Activated CD4-positive, alpha-beta T cell treated with anti-CD3 and anti-CD28 coated beads, Interleukin-2, amount 10 ng/mL, durations not matched to agents 24 days and 14 days (primary cell): ENCODE results near the gene CACNA1C. TPM values are rescaled to one million over a fixed set of nuclear protein-coding genes. Genes with fewer than 3 reads are reported as not detected.

ENCODE experiments used
- DNase-seq: peaks from one replicate; pipeline ENCODE4 v3.0.0; 2022
- H3K27ac Mint-ChIP-seq: one replicate; pipeline ENCODE4 v1.8.0; 2022; ENCODE audit warnings: mild to moderate bottlenecking, mixed read lengths
- H3K27me3 Mint-ChIP-seq: one replicate; pipeline ENCODE4 v1.8.0; 2022; ENCODE audit warnings: mixed read lengths
- H3K36me3 Mint-ChIP-seq: one replicate; pipeline ENCODE4 v1.8.0; 2022; ENCODE audit warnings: low read depth, mild to moderate bottlenecking, mixed read lengths
- H3K4me1 Mint-ChIP-seq: one replicate; pipeline ENCODE4 v1.8.0; 2021; ENCODE audit warnings: mixed read lengths
- H3K4me3 Mint-ChIP-seq: one replicate; pipeline ENCODE4 v1.8.0; 2022; ENCODE audit warnings: mild to moderate bottlenecking, moderate library complexity, mixed read lengths
- H3K9me3 Mint-ChIP-seq: one replicate; pipeline ENCODE4 v1.8.0; 2021; ENCODE audit warnings: mixed read lengths
- intact Hi-C: fragments of 100-400 bp; cut with micrococcal nuclease; formaldehyde crosslinking; loops from one replicate; pipeline ENCODE4 v1.15.1; 2023
- total RNA-seq: library from RNA; stranded (reverse); gene quantifications from 2 replicates; pipeline ENCODE4 v1.2.3, GENCODE V29; 2022

CACNA1C gene
- total RNA-seq, 1 donor from 2014 or later, result 0.07 TPM

DNA sequence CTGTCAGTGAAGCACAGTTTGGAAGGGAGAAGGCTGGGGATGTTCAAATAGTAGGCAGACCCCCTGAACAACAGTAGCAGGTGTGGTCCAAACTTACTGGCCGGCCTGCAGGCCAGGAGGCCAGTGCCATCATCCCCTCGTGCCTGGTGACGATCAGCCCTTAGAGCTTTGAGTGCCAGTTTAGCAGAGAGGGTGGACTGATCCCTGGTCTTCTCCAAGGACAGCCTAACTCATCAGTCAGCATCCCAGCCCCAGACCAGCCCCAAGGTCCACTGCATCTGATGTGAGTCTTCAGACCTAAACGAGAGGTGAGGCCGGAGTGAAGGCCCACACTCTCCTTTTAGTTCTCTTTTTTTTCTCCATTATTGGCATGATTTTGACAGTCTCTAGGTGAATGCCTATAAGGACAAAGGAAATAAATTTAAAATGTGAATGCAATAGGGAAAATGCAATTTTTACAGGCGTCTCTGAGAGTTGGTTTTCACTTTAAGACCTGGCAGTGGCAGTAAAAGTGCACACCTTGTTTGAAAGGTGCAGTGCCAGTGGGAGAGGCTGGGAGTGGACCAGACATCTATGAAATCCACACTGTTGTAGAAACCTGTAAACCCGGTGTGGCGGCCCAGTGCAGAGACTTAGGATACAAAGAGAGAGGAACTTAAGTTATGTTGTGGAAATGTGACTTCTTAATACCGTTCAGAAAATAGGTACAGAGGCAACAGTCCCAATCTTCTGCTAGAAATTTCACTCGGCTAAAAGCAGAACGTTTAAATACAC, 311.2 kb downstream of the CACNA1C start:
- H3K36me3 Mint-ChIP-seq, result peaks cover 3% of the 10 kb centered on the region
- H3K9me3 Mint-ChIP-seq, result no peaks in the 10 kb centered on the region
- H3K4me3 Mint-ChIP-seq, result peak overlapping the region; percentile 37
- peaks cover 17% of the 10 kb centered on the region for H3K27me3 Mint-ChIP-seq
- DNase-seq, result no peak
- no peak overlapping the region for H3K27ac Mint-ChIP-seq
- intact Hi-C loops, result no loop called here
- H3K4me1 Mint-ChIP-seq, result peaks cover 20% of the 10 kb centered on the region

DNA sequence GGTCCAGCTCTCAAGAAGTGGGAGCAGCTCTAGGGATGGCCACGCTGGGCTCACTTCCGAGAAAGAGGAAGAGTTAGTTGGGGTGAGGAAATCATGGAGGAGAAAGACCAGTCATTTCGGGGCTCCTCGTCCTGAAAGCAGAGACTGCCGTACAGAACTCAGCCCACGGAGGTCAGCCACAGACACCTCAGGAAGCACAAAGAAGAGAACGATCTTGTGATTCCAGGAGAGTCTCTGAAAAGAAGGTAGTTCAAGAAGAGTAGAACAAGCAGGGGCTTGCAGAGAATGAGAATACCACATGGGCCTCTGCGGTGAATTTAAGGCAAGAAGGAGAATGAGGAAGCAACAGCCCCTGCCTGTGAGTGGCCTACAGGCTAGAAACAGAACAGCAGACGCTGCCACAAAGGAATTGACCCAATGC, 311.9 kb downstream of the CACNA1C start:
- no peaks in the 10 kb centered on the region for H3K9me3 Mint-ChIP-seq
- intact Hi-C loops, result no loop called here
- H3K27ac Mint-ChIP-seq, result no peak overlapping the region

DNA sequence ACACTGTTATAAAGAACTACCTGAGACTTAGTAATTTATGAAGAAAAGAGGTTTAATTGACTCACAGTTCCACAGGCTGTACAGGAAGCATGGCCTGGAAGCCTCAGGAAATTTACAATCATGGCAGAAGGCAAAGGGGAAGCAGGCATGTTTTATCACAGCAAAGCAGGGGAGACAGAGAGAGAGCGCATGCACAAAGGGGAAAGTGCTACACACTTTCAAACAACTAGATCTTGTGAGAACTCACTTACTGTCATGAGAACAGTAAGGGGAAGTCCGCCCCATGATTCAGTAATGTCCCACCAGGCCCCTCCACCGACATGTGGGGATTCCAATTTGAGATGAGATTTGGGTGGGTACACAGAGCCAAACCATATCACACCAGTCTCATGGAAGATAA, 313.9 kb downstream of the CACNA1C start:
- no peaks in the 10 kb centered on the region for H3K9me3 Mint-ChIP-seq
- no peak for DNase-seq

More for the DNA sequence above, 311.9 kb downstream of the CACNA1C start:
- H3K27me3 Mint-ChIP-seq, result peaks cover 19% of the 10 kb centered on the region
- peaks cover 3% of the 10 kb centered on the region for H3K36me3 Mint-ChIP-seq
- no peak for DNase-seq
- peaks cover 19% of the 10 kb centered on the region for H3K4me1 Mint-ChIP-seq
- H3K4me3 Mint-ChIP-seq, result no peak overlapping the region

DNA sequence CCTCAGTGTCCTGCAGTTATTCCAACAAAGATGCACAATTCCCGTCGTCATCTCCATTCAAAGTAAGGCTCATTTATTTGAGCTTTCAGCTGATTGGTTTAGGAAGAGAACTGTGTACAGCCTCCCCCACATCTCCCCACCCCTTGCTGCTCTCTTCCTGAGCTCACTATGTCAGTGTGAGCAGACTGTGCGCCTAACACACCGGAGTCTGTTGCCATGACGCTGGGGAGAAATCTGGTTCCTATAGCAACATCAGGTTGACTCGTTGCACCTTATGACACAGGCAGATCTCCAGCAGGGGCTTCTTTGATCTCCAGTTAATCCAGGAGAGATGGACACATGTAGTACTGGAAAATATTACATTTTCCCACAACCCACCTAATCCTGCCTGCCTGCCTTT, 319.4 kb downstream of the CACNA1C start:
- Mint-ChIP-seq H3K4me3 (no peak overlapping the region), H3K9me3 (no peaks in the 10 kb centered on the region), H3K27ac (no peak overlapping the region), H3K4me1 (no peaks in the 10 kb centered on the region), H3K36me3 (no peaks in the 10 kb centered on the region), H3K27me3 (peaks cover 28% of the 10 kb centered on the region)
- intact Hi-C loops, result no loop called here
- DNase-seq, result no peak

More for the DNA sequence above, 313.9 kb downstream of the CACNA1C start:
- Mint-ChIP-seq H3K27me3 (peaks cover 19% of the 10 kb centered on the region), H3K36me3 (peaks cover 3% of the 10 kb centered on the region), H3K4me1 (peaks cover 19% of the 10 kb centered on the region), H3K4me3 (no peak overlapping the region), H3K27ac (no peak overlapping the region)
- intact Hi-C loops, result no loop called here

DNA sequence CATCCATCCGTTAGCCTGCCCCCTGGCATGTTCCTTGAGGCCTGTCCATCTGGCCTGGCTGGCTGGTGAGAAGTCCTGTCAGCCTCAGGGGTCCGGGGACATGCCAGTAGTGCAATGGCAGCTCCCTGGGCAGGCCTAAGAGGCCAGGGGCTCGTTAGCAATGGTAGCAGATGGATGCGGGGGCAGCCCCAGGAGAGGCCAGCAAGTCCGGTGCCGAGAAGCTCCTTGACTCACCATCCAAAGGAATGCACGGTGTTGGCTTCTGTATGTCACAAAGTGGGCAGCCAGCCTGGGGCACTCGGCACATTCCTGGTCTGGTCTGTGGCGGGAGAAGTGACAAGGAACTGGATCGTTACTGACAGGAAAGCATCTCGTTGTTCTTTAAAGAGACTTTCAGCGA, 319.9 kb downstream of the CACNA1C start:
- H3K9me3 Mint-ChIP-seq, result no peaks in the 10 kb centered on the region
- H3K4me3 Mint-ChIP-seq, result no peak overlapping the region
- no peak for DNase-seq
- H3K36me3 Mint-ChIP-seq, result no peaks in the 10 kb centered on the region
- peaks cover 3% of the 10 kb centered on the region for H3K4me1 Mint-ChIP-seq
- peaks cover 27% of the 10 kb centered on the region for H3K27me3 Mint-ChIP-seq
- intact Hi-C loops, result no loop called here
- no peak overlapping the region for H3K27ac Mint-ChIP-seq

DNA sequence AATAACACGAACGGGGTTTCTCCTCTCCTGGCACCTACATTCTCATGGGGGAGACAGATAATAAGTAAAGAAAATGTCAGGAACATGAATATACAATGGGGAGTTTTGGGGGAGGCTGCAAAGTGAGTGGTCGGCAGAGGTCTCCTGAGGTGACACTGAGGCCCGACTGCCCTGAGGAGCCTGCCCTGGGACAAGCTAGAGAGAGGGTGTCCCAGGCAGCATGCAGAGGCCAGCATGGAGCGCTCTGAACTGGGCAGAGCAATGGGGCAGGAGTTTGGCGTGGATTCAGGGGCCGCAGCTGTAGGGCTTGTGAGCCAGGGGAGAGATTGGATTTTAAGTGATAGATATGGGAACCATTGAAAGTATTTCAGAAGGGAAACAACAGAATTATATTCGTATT, 320.5 kb downstream of the CACNA1C start:
- H3K27ac Mint-ChIP-seq, result no peak overlapping the region
- H3K9me3 Mint-ChIP-seq, result no peaks in the 10 kb centered on the region
- H3K36me3 Mint-ChIP-seq, result no peaks in the 10 kb centered on the region
- no peak overlapping the region for H3K4me3 Mint-ChIP-seq
- intact Hi-C loops, result no loop called here
- peaks cover 6% of the 10 kb centered on the region for H3K4me1 Mint-ChIP-seq
- peaks cover 25% of the 10 kb centered on the region for H3K27me3 Mint-ChIP-seq
- DNase-seq, result no peak

DNA sequence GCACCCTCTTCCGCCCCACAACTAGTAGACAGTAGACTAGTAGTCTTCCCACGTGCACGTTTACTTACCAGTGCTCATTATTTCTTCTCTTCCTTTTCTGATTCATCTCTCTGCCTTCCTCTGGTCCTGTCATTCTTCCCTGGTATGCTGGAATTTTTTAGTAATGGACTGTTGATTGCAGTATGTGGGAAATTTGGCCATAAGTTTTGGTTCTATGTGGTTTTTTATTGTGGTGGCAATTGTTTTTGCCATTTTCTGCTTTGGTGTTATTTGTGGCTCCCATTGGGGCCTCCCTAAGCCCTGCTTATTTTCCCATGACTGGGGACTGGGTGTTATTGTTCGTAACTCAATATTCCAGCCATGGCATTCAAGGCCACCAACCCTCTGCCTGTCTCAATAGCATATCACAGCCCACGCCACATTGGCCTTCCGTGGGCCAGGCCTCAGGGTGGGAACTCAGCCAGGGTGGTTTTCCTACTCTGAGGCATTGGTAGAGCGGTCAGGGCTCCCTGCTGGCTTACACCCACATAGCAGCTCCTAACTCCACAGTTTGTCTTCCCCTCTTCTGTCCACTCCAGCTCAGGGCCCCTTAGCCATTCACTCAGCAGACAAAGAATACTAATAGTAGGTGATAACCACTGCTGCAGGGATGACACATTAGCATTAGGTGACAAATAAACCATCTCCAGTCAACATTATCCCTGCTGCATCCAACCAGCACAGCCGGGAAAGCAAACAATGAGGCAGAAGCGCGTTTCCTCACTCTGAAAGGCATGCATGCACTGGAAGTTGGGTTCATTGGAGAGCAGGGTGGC, 321.5 kb downstream of the CACNA1C start:
- H3K27me3 Mint-ChIP-seq, result peaks cover 23% of the 10 kb centered on the region
- no peaks in the 10 kb centered on the region for H3K36me3 Mint-ChIP-seq
- H3K27ac Mint-ChIP-seq, result no peak overlapping the region
- peaks cover 15% of the 10 kb centered on the region for H3K4me1 Mint-ChIP-seq
- H3K9me3 Mint-ChIP-seq, result no peaks in the 10 kb centered on the region
- intact Hi-C loops, result no loop called here
- DNase-seq, result no peak
- no peak overlapping the region for H3K4me3 Mint-ChIP-seq

DNA sequence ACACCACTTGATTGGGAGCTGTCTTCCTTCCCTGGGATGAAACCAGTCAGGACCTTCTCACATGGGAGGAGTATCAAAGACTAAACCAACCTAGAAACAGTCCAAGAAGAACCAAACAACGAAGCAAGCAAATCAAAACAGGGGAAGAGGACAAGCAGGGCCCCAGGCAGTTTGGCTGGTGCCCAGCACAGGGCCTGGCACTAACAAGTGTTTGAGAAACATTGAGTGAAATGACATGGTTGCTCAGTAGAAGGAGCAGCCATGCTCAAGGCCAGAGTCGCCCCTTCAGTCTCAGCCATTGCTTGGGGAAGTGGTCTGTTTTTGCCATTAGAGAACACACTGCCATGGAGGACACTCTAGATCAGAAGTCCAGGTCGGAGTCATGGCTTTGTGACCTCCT, 323.1 kb downstream of the CACNA1C start:
- intact Hi-C loops, result no loop called here
- Mint-ChIP-seq H3K27me3 (peaks cover 18% of the 10 kb centered on the region), H3K4me3 (no peak overlapping the region), H3K9me3 (no peaks in the 10 kb centered on the region), H3K27ac (no peak overlapping the region), H3K36me3 (no peaks in the 10 kb centered on the region), H3K4me1 (peaks cover 21% of the 10 kb centered on the region)
- DNase-seq, result no peak

DNA sequence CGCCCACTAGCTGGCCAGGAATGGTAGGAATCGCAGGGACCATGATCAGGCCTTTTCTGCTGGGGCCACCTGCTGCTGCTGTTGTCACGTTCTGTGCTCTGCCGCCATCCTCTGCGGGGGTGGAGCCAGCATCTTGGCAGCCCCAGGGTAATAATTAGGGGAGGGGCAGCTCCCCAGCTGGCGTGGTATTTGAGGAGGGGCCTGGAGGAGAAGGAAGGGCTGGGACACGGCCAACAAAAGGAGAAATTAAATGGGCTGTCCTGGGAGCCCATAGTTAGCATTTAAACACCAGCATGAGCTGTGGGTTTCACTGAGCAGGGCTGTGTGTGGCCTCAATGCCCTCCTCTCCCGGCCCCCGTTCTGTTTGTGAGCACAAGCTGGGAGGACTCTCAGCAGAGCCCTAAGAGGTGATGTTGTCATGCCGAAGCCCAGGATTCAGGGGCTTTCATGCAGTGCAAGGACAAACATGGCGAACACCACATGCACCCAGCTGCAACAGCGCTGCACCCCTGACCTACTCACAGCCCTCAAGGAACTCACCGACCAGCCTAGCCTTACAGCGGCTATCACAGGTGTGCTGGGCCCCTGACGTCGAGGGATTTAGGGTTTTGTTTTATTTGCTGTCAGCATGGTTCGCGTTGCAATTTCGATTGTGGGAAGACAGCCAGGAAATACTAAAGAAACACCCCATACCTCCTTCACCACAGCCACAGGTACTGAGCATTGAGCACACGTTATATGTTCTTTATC, 324.3 kb downstream of the CACNA1C start:
- Mint-ChIP-seq H3K4me1 (peaks cover 21% of the 10 kb centered on the region), H3K9me3 (no peaks in the 10 kb centered on the region), H3K27ac (no peak overlapping the region), H3K36me3 (no peaks in the 10 kb centered on the region), H3K27me3 (peaks cover 13% of the 10 kb centered on the region), H3K4me3 (no peak overlapping the region)
- intact Hi-C loops, result no loop called here
- DNase-seq, result no peak

DNA sequence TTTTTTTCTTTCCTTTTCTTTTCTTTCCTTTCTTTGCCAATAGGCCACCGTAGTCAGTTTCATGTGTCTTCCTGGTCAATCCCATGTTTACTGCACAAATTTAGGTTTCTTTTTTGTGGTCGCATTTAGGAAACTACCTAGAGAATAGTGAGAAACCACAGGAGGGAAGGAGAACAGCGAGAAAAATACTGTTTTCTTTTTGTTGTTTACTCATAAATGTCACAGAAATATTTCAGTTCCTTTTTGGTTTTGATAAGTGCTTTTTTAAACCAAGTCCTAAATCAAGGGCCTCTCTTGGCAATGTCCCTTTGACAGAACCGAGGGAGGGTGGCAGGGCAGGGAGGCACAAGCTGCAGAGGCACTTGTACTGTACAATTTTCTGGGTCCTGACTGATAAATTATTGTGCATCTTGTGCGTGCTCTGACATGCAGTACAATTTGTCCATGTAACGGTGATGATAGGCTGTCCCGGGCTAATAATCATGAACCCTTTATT, 326.1 kb downstream of the CACNA1C start:
- H3K4me3 Mint-ChIP-seq, result peak overlapping the region; percentile 49
- H3K27me3 Mint-ChIP-seq, result peaks cover 9% of the 10 kb centered on the region
- intact Hi-C loops, result no loop called here
- H3K9me3 Mint-ChIP-seq, result no peaks in the 10 kb centered on the region
- H3K4me1 Mint-ChIP-seq, result peaks cover 21% of the 10 kb centered on the region
- H3K27ac Mint-ChIP-seq, result peak overlapping the region; percentile 56
- peak; percentile 63 for DNase-seq
- H3K36me3 Mint-ChIP-seq, result no peaks in the 10 kb centered on the region

DNA sequence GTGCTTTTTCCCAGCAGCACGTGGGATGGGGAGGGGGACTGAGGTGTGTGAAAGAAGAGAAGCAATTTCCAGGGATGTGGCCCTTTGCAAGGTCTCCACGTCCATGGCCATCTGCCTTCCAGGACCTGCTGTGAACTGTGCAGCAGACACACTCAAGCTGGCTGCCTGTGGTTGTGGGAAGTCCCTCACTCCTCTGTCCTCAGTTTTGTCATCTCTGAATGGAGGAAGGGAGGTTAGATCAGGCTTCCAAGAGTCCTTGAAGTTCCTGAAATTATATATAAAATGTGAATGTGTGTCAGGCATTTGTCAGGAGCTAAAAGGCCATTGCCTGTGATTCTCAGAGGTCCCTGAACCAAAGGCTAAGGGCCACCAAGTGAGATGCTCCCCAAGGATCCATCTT, 328.2 kb downstream of the CACNA1C start:
- intact Hi-C loops, result loop anchor here (10.0 kb wide), 1 partner anchor 164 kb away; no protein-coding TSS in a partner anchor
- Mint-ChIP-seq H3K27ac (no peak overlapping the region), H3K4me1 (peaks cover 21% of the 10 kb centered on the region), H3K27me3 (peaks cover 9% of the 10 kb centered on the region), H3K9me3 (no peaks in the 10 kb centered on the region), H3K36me3 (no peaks in the 10 kb centered on the region), H3K4me3 (no peak overlapping the region)
- DNase-seq, result no peak

DNA sequence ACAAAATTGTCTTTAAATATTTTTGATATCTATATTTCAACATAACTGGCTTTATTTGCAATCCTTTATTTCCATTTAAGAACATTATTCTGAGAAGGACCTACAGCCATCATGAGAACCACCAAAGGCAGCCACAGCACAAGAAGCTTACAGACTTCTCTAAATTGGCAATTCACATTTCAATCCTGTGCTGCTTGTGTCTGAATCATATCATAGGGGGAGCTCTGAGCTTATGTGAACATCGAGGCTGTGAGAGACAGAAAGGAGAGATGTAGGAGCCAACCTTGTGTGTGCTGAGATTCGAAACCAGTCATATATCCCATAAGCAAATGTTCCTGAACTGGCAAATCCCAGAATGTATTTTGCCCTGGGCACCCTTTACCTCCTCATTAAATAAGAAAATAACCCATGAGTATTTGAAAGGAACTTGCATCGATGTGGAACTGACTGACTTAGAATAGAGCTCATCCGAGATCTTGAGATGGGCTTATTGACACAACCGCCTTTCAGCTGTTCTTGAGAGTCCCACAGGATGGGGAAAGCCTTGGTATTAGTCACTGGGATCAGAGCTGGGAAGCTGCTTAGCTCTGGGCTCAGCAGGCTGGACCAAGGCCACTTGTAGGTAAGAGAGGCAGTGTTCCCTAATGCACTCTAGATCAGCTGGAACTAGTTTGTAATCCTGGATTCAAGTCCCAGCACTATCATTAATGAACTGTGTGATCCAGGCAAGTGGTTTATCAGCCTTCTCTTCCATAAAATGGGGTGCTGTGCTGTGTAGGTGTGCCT, 329.8 kb downstream of the CACNA1C start:
- Mint-ChIP-seq H3K36me3 (no peaks in the 10 kb centered on the region), H3K4me1 (peaks cover 20% of the 10 kb centered on the region), H3K9me3 (no peaks in the 10 kb centered on the region), H3K27ac (no peak overlapping the region), H3K27me3 (peaks cover 9% of the 10 kb centered on the region), H3K4me3 (no peak overlapping the region)
- no peak for DNase-seq
- intact Hi-C loops, result loop anchor here (10.0 kb wide), 1 partner anchor 162 kb away; no protein-coding TSS in a partner anchor
